OCI-LY1 (cell line): ENCODE data around the gene CCR6.
"Not testable (repeated sequence)": the region's sequence is repeated elsewhere in the genome, so short reads cannot be mapped to it uniquely, and the experiment has no call there.

Experiments
- EZH2 ChIP-seq: fragments of 200-600 bp; sonication (generic), shearing (Covaris generic); IDR thresholded peaks from 2 replicates; pipeline ENCODE4 v1.8.0; 2017; ENCODE audit warnings: borderline replicate concordance, mixed run types, mild to moderate bottlenecking, antibody characterized with exemption, low read length, moderate library complexity, mixed read lengths
- TF ChIP-seq, protein P1 (sequence below): fragments of 200-600 bp; sonication (generic), shearing (Covaris generic); IDR thresholded peaks from 2 replicates; pipeline ENCODE4 v1.5.1; 2017; ENCODE audit warnings: mild to moderate bottlenecking, antibody characterized with exemption, low read length, moderate library complexity, mixed read lengths

DNA sequence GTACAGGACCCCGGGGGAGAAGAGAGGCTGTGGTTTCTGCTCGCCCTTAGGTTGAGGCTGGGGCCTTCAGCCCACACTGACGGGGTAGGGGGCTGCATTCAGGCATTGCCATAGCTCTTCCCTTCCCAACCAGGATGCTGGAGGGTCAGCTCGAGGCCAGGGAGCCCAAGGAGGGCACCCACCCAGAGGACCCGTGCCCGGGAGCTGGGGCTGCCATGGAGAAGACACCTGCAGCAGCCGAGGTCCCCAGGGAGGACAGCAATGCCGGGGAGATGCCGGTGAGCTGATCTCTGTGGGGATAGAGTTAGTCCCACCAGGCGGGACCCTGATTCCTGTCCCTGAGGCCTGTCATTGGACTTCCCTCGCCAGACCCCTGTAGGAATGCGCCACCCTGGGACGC is 49.1 kb downstream of the CCR6 start:
- TF ChIP-seq, protein P1, sequence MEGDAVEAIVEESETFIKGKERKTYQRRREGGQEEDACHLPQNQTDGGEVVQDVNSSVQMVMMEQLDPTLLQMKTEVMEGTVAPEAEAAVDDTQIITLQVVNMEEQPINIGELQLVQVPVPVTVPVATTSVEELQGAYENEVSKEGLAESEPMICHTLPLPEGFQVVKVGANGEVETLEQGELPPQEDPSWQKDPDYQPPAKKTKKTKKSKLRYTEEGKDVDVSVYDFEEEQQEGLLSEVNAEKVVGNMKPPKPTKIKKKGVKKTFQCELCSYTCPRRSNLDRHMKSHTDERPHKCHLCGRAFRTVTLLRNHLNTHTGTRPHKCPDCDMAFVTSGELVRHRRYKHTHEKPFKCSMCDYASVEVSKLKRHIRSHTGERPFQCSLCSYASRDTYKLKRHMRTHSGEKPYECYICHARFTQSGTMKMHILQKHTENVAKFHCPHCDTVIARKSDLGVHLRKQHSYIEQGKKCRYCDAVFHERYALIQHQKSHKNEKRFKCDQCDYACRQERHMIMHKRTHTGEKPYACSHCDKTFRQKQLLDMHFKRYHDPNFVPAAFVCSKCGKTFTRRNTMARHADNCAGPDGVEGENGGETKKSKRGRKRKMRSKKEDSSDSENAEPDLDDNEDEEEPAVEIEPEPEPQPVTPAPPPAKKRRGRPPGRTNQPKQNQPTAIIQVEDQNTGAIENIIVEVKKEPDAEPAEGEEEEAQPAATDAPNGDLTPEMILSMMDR: not testable (repeated sequence)
- TF ChIP-seq EZH2: not testable (repeated sequence)
